ENCODE measurements around the gene MAPKAP1. TPM values are rescaled to one million over a fixed set of nuclear protein-coding genes. Genes with fewer than 3 reads are reported as not detected.

Gene MAPKAP1
- total RNA-seq, 6 donors from 2014 or later = 60.8 to 84.0 (median 71.5) TPM

GRCh38 chr9:125559194-125559593 is 147.8 kb downstream of the MAPKAP1 start:
- no peak for TF ChIP-seq CTCF (IDR thresholded peaks at IDR 0.05)
- TF ChIP-seq EP300 (IDR thresholded peaks at IDR 0.05) = no peak
- no peak for TF ChIP-seq POLR2A (IDR thresholded peaks at IDR 0.05)
- no peak for TF ChIP-seq POLR2AphosphoS5 (IDR thresholded peaks at IDR 0.05)
- no peaks in the 10 kb centered on the region for H3K27me3 ChIP-seq
- 83 to 92% methylated on average over 6 of the region's 6 CpGs for WGBS, 2 donors
- peaks cover 0 to 10% (median 0%) of the 10 kb centered on the region in 4 donors for H3K36me3 ChIP-seq
- H3K27ac ChIP-seq = no peak overlapping the region
- no peak overlapping the region for H3K4me3 ChIP-seq
- no peaks in the 10 kb centered on the region for H3K9me3 ChIP-seq
- H3K4me1 ChIP-seq = peaks cover 0 to 5% (median 2%) of the 10 kb centered on the region in 4 donors
- ATAC-seq (ENCODE audit: low FRiP score in 2 of 2) = no peak
- DNase-seq = no peak

- TF ChIP-seq CTCF (IDR thresholded peaks at IDR 0.05) (peak; percentile 54 to 80 (median 72)), POLR2A (IDR thresholded peaks at IDR 0.05) (no peak), EP300 (IDR thresholded peaks at IDR 0.05) (no peak)
- Histone ChIP-seq H3K4me1 (peaks cover 0 to 5% (median 2%) of the 10 kb centered on the region in 4 donors), H3K4me3 (no peak overlapping the region), H3K9me3 (no peaks in the 10 kb centered on the region), H3K27ac (no peak overlapping the region), H3K27me3 (no peaks in the 10 kb centered on the region), H3K36me3 (peaks cover 0 to 10% (median 0%) of the 10 kb centered on the region in 4 donors)
- peak in 1 of 2 donors; percentile 48 for DNase-seq
- peak; percentile 76 to 85 for ATAC-seq (ENCODE audit: low FRiP score in 2 of 2)
- WGBS, 2 donors = 45 to 50% methylated on average over 2 of the region's 2 CpGs
Measured at GRCh38 chr9:125558453-125559092, 148.4 kb downstream of the MAPKAP1 start.

- Histone ChIP-seq H3K27me3 (no peaks in the 10 kb centered on the region), H3K27ac (no peak overlapping the region), H3K36me3 (peaks cover 0 to 10% (median 0%) of the 10 kb centered on the region in 4 donors), H3K4me3 (no peak overlapping the region), H3K4me1 (peaks cover 3 to 13% (median 5%) of the 10 kb centered on the region in 4 donors), H3K9me3 (no peaks in the 10 kb centered on the region)
- 77 to 87% methylated on average over 7 of the region's 7 CpGs for WGBS, 2 donors
- ATAC-seq (ENCODE audit: low FRiP score in 2 of 2) (no peak), DNase-seq (no peak)
- TF ChIP-seq POLR2AphosphoS5 (IDR thresholded peaks at IDR 0.05) (no peak), EP300 (IDR thresholded peaks at IDR 0.05) (no peak), CTCF (IDR thresholded peaks at IDR 0.05) (no peak), POLR2A (IDR thresholded peaks at IDR 0.05) (no peak)
Measured at GRCh38 chr9:125556046-125556721, 150.8 kb downstream of the MAPKAP1 start.

- Histone ChIP-seq H3K9me3 (no peaks in the 10 kb centered on the region), H3K27ac (no peak overlapping the region)
- no peak for ATAC-seq (ENCODE audit: low FRiP score in 2 of 2)
Measured at GRCh38 chr9:125554726-125555125, 152.3 kb downstream of the MAPKAP1 start.

More at GRCh38 chr9:125554726-125555125, 152.3 kb downstream of the MAPKAP1 start:
- no peak for TF ChIP-seq CTCF (IDR thresholded peaks at IDR 0.05)
- TF ChIP-seq POLR2AphosphoS5 (IDR thresholded peaks at IDR 0.05) = no peak
- no peak for TF ChIP-seq EP300 (IDR thresholded peaks at IDR 0.05)
- TF ChIP-seq POLR2A (IDR thresholded peaks at IDR 0.05) = no peak
- Histone ChIP-seq H3K4me1 (peaks cover 15 to 28% (median 19%) of the 10 kb centered on the region in 4 donors), H3K27me3 (no peaks in the 10 kb centered on the region), H3K4me3 (no peak overlapping the region), H3K36me3 (peaks cover 0 to 10% (median 0%) of the 10 kb centered on the region in 4 donors)
- no peak for DNase-seq
- 83 to 84% methylated on average over 3 of the region's 3 CpGs for WGBS, 2 donors
